Activated T-helper 1 cell treated with anti-CD3 and anti-CD28 coated beads, Interleukin-12 subunit alpha, Interleukin-12 subunit beta, Interleukin-2, Interleukin-4 antibody, amounts not matched to agents 30 ng/mL and 10 ng/mL and 1 ng/mL, durations not matched to agents 14 hours and 24 hours and 36 hours (primary cell): ENCODE data around the gene WFDC12. TPM values are rescaled to one million over a fixed set of nuclear protein-coding genes. Genes with fewer than 3 reads are reported as not detected.
"Not testable (repeated sequence)": the region's sequence is repeated elsewhere in the genome, so short reads cannot be mapped to it uniquely, and the experiment has no call there.

Experiments used
- DNase-seq: peaks from one replicate; pipeline ENCODE4 v3.0.0; 2021; ENCODE audit warnings: low spot score
- H3K27ac Mint-ChIP-seq: one replicate; pipeline ENCODE4 v1.8.0; 2021; ENCODE audit warnings: mild to moderate bottlenecking, mixed read lengths
- H3K27me3 Mint-ChIP-seq: one replicate; pipeline ENCODE4 v1.8.0; 2022; ENCODE audit warnings: mild to moderate bottlenecking, moderate library complexity, mixed read lengths; ENCODE audit not compliant: insufficient read depth
- H3K36me3 Mint-ChIP-seq: one replicate; pipeline ENCODE4 v1.8.0; 2021; ENCODE audit warnings: low read depth, mixed read lengths
- H3K4me1 Mint-ChIP-seq: one replicate; pipeline ENCODE4 v1.8.0; 2021; ENCODE audit warnings: low read depth, mixed read lengths
- H3K4me3 Mint-ChIP-seq: one replicate; pipeline ENCODE4 v1.8.0; 2021; ENCODE audit warnings: mild to moderate bottlenecking, moderate library complexity, mixed read lengths
- H3K9me3 Mint-ChIP-seq: one replicate; pipeline ENCODE4 v1.8.0; 2021; ENCODE audit warnings: mixed read lengths
- intact Hi-C: fragments of 100-400 bp; cut with micrococcal nuclease; formaldehyde crosslinking; loops from one replicate; pipeline ENCODE4 v1.15.1; 2024
- total RNA-seq: library from RNA; stranded (reverse); gene quantifications from 2 replicates; pipeline ENCODE4 v1.2.3, GENCODE V29; 2022

WFDC12 gene
- not detected in 2 replicates for total RNA-seq

GRCh38 chr20:45124365-45124764 lies at the start of gene WFDC12:
TSS of gene WFDC12 (minus strand) at chr20:45124465. CDS start at chr20:45124447, 18 bp downstream.
- Mint-ChIP-seq H3K27ac (no peak within 1 kb of the TSS), H3K27me3 (peaks cover 35% of the 10 kb centered on the region), H3K4me1 (no peaks in the 10 kb centered on the region), H3K4me3 (no peak within 1 kb of the TSS), H3K9me3 (no peaks in the 10 kb centered on the region), H3K36me3 (no peaks in the 10 kb centered on the region)
- DNase-seq: no peak
- intact Hi-C loops: no loop called here

GRCh38 chr20:45173522-45173921 lies 49.3 kb upstream of the WFDC12 start:
- no peak overlapping the region for H3K27ac Mint-ChIP-seq
- H3K9me3 Mint-ChIP-seq: no peaks in the 10 kb centered on the region
- H3K36me3 Mint-ChIP-seq: no peaks in the 10 kb centered on the region
- no peaks in the 10 kb centered on the region for H3K4me1 Mint-ChIP-seq
- no peak for DNase-seq
- H3K27me3 Mint-ChIP-seq: peaks cover 22% of the 10 kb centered on the region
- intact Hi-C loops: no loop called here
- no peak overlapping the region for H3K4me3 Mint-ChIP-seq

- no peak overlapping the region for H3K27ac Mint-ChIP-seq
- intact Hi-C loops: no loop called here
- peaks cover 9% of the 10 kb centered on the region for H3K9me3 Mint-ChIP-seq
- H3K4me3 Mint-ChIP-seq: no peak overlapping the region
- H3K36me3 Mint-ChIP-seq: no peaks in the 10 kb centered on the region
- peaks cover 11% of the 10 kb centered on the region for H3K27me3 Mint-ChIP-seq
- H3K4me1 Mint-ChIP-seq: no peaks in the 10 kb centered on the region
- DNase-seq: no peak
Observed at GRCh38 chr20:45164906-45165305, 40.6 kb upstream of the WFDC12 start.

GRCh38 chr20:45163083-45163803 lies 39.0 kb upstream of the WFDC12 start:
- peaks cover 3% of the 10 kb centered on the region for H3K27me3 Mint-ChIP-seq
- no peaks in the 10 kb centered on the region for H3K36me3 Mint-ChIP-seq
- no peak overlapping the region for H3K4me3 Mint-ChIP-seq
- no peak for DNase-seq
- intact Hi-C loops: no loop called here
- H3K4me1 Mint-ChIP-seq: no peaks in the 10 kb centered on the region
- H3K27ac Mint-ChIP-seq: no peak overlapping the region
- H3K9me3 Mint-ChIP-seq: peaks cover 19% of the 10 kb centered on the region

GRCh38 chr20:45157962-45158361 lies 33.7 kb upstream of the WFDC12 start:
- no peak for DNase-seq
- intact Hi-C loops: no loop called here
- H3K36me3 Mint-ChIP-seq: no peaks in the 10 kb centered on the region
- no peak overlapping the region for H3K27ac Mint-ChIP-seq
- no peak overlapping the region for H3K4me3 Mint-ChIP-seq
- peaks cover 13% of the 10 kb centered on the region for H3K9me3 Mint-ChIP-seq
- H3K4me1 Mint-ChIP-seq: no peaks in the 10 kb centered on the region
- peaks cover 7% of the 10 kb centered on the region for H3K27me3 Mint-ChIP-seq

DNA sequence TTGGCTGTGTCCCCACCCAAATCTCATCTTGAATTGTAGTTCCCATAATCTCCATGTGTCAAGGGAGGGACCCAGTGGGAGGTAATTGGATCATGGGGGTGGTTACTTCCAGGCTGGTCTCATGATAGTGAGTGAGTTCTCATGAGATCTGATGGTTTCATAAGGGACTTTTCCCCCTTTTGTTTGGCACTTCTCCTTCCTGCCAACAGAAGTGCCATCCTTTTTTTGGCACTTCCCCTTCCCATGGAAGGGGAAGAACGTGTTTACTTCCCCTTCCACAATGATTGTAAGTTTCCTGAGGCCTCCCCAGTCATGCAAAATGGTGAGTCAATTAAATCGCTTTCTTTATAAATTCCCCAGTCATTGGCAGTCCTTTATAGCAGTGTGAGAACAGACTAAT lies 32.4 kb upstream of the WFDC12 start:
- Mint-ChIP-seq H3K9me3 (peaks cover 13% of the 10 kb centered on the region), H3K27me3 (peaks cover 5% of the 10 kb centered on the region), H3K27ac (no peak overlapping the region), H3K4me1 (no peaks in the 10 kb centered on the region), H3K4me3 (no peak overlapping the region), H3K36me3 (no peaks in the 10 kb centered on the region)
- intact Hi-C loops: no loop called here
- DNase-seq: no peak

GRCh38 chr20:45154794-45155193 lies 30.5 kb upstream of the WFDC12 start:
- H3K4me1 Mint-ChIP-seq, DNase-seq, H3K9me3 Mint-ChIP-seq, intact Hi-C loops, H3K27ac Mint-ChIP-seq, H3K27me3 Mint-ChIP-seq, H3K4me3 Mint-ChIP-seq, H3K36me3 Mint-ChIP-seq: not testable (repeated sequence)

DNA sequence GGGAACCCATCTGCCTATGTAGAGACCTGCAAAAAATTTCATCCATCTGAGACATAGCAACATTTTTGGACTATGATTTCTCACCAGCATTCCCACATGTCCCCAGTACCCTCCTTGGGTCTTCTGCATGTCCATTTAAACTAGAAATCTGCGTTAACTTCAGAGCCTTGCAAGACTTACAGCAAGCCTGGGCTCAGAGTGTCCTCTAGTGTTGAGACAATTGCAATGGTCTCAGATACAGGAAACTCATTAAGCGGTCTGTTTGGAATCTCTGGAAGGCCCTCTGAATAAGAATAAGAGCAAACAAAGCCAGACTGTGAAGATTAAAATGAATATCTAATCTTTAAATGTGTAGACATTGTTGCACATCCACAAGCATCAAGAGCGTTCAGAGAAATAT lies 29.9 kb upstream of the WFDC12 start:
- intact Hi-C loops: no loop called here
- Mint-ChIP-seq H3K27me3 (peaks cover 5% of the 10 kb centered on the region), H3K36me3 (no peaks in the 10 kb centered on the region), H3K9me3 (peaks cover 8% of the 10 kb centered on the region), H3K27ac (no peak overlapping the region), H3K4me3 (no peak overlapping the region), H3K4me1 (no peaks in the 10 kb centered on the region)
- no peak for DNase-seq

DNA sequence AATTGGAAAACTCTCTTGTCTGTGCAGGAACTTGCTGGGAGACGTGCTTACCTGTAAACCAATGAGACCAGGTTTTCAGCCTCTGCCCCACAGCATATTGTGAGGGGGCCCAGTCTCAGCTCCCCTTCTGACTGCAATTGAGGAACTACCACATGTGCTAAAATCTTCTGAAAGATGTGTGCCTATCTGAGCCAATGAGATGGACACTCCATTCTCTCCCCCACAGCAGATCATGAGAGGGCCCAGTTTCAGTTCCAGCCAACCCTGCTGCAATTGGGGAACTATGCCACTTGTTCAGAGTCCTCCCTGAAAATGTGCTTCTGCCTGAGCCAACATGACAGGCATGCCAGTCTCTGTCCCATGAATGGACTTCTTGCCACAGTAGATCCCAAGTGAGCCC lies 29.5 kb upstream of the WFDC12 start:
- Mint-ChIP-seq H3K9me3 (peaks cover 4% of the 10 kb centered on the region), H3K27me3 (peaks cover 5% of the 10 kb centered on the region), H3K36me3 (no peaks in the 10 kb centered on the region), H3K4me3 (no peak overlapping the region), H3K27ac (no peak overlapping the region), H3K4me1 (no peaks in the 10 kb centered on the region)
- intact Hi-C loops: no loop called here
- no peak for DNase-seq

DNA sequence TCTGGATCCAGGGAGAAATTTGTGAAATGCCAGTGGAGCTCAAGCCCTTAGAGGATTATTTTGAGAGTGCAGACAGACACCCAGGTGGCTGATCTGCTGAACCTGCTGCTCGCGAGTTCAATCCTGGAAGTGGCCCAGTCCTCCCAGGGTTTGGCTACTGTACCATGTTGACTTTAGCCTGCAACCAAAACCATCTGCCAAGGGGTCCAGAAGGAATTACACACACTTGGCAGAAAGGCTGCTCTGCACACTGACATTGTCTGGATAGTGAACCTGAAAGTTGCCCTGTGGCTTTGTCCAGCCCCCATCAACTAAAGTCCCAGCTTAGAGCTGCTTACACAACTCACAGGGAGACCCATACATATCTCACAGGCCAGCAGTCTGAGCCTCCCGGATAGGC lies 28.9 kb upstream of the WFDC12 start:
- peaks cover 7% of the 10 kb centered on the region for H3K27me3 Mint-ChIP-seq
- intact Hi-C loops: no loop called here
- DNase-seq: no peak
- no peaks in the 10 kb centered on the region for H3K4me1 Mint-ChIP-seq
- no peaks in the 10 kb centered on the region for H3K9me3 Mint-ChIP-seq
- no peak overlapping the region for H3K27ac Mint-ChIP-seq
- H3K36me3 Mint-ChIP-seq: no peaks in the 10 kb centered on the region
- H3K4me3 Mint-ChIP-seq: no peak overlapping the region

GRCh38 chr20:45152405-45152804 lies 28.1 kb upstream of the WFDC12 start:
- Mint-ChIP-seq H3K27me3 (peaks cover 7% of the 10 kb centered on the region), H3K9me3 (no peaks in the 10 kb centered on the region), H3K4me3 (no peak overlapping the region), H3K27ac (no peak overlapping the region), H3K36me3 (no peaks in the 10 kb centered on the region), H3K4me1 (no peaks in the 10 kb centered on the region)
- intact Hi-C loops: no loop called here
- DNase-seq: no peak

- peaks cover 14% of the 10 kb centered on the region for H3K27me3 Mint-ChIP-seq
- no peak overlapping the region for H3K27ac Mint-ChIP-seq
- DNase-seq: no peak
- H3K36me3 Mint-ChIP-seq: no peaks in the 10 kb centered on the region
- intact Hi-C loops: no loop called here
- H3K4me1 Mint-ChIP-seq: no peaks in the 10 kb centered on the region
- no peaks in the 10 kb centered on the region for H3K9me3 Mint-ChIP-seq
- no peak overlapping the region for H3K4me3 Mint-ChIP-seq
Observed at GRCh38 chr20:45149062-45149461, 24.8 kb upstream of the WFDC12 start.

DNA sequence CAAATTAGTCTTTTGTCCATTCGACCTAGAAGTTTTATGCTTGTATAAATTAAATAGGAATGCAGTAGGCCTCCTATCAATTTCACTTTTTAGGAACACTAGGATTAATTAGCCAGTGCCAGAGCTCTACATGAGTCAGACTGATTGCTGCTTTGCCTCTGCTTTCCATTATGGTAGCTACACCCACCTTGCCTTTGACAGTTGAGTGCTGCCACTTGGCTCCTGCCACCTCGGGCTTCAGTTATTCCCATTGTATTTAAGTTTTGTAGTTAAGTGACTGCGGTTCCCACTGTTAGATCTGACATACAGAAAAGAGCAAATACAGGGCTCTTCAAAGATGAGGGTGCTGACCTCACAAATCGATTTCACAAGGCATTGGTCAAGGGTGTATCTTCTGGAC lies 16.6 kb upstream of the WFDC12 start:
- H3K27ac Mint-ChIP-seq: no peak overlapping the region
- no peak for DNase-seq
- H3K9me3 Mint-ChIP-seq: no peaks in the 10 kb centered on the region
- no peaks in the 10 kb centered on the region for H3K36me3 Mint-ChIP-seq
- H3K27me3 Mint-ChIP-seq: peaks cover 11% of the 10 kb centered on the region
- intact Hi-C loops: no loop called here
- no peaks in the 10 kb centered on the region for H3K4me1 Mint-ChIP-seq
- H3K4me3 Mint-ChIP-seq: no peak overlapping the region
